HS-27A (cell line): Measurements from ENCODE around the gene EVL.

ENCODE experiments used
- DNase-seq: peaks from one replicate; pipeline ENCODE4 v3.0.0-alpha.2; 2012; ENCODE audit warnings: low read depth, missing footprints

Gene EVL

DNA sequence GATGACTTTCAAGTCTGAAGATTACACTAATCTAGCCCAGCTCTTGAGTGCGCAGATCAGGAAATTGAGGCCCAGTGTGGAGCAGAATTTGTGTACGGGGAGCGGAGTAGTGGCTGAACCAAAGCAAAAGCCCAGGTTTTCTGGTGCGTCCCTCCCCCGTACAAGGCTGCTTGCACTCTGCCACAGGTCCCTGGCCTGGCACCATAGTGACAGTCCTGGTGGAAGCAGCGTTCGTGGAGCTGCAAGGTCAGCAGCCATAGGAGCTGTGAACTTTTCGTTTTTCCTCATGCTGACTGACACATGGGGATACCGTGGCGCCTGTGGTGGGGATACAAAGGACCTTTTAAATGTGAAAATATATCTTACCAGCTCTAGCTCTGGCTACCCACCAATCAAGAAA is 1.7 kb downstream of the EVL start:
- DNase-seq: no peak

- DNase-seq: no peak
These were observed 2.3 kb downstream of the EVL start for GRCh38 chr14:100067481-100067880.

DNA sequence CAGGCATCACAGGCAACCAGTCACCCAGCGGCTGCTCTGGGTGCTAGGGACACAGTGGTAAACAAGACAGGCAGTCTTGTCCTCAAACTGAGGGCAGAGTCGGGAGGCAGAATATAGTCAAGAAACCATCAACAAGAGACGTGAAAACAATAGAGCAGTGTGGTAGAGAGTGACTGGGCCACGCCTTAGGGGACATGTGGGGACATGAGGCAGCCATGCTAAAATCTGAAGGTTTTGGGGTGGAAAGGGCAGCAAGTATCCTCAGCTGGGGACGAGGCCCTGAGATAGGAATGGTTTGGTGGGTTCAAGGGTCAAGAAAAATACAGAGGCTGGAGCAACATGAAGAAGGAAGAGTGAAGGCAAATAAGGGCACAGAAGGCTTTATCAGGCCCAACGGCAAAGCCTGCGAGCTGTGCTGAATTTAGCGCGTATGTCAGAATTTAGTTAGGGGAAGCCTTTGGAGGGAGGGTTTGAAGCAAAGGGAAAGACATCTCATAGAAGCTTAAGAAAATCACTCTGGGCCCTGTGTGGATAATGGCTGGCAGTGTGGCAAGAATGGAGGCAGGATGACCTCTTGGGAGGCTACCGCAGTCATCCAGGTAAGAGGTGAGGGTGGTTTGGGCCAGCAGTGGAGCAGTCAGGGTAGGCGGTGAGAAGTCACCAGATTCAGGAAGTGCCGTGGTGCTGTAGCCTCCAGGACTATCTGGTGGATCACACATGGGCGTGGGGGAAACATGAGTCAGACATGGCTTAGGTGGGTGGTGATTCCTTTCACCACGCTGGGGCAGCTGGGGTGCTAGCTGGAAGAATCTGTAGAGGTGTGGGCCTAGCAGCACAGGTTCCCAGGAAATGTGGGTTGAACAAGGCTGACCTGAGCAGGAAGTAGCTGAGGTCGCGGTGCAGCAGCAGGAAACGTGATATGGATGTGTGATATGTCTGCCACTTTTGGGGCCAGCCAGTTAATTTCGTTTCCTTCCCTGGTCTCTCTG is 3.0 kb downstream of the EVL start:
- DNase-seq: no peak

GRCh38 chr14:100069161-100069800 is 4.1 kb downstream of the EVL start:
- DNase-seq: no peak

DNA sequence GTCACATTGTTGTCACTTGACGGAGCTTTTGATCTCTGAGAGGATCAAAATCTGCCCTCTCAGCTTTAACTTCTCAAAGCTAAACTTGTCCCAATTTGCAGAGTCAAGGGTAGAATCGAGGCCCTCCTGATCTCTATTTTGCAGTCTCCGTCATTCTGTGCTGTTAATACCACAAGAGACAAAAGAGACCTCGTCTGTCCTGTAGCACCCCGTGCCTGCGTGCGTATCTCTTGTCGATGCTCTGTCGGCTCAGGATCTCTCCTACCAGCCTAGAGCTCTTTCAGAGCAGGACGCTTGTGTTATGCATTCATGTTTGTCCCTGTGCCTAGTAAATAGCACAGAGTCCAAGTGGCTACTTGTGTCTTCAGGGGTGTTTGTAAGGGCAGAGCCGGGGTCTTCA is 5.1 kb downstream of the EVL start:
- no peak for DNase-seq

GRCh38 chr14:100071545-100071944 is 6.3 kb downstream of the EVL start:
- no peak for DNase-seq

- no peak for DNase-seq
These were observed 7.6 kb downstream of the EVL start for GRCh38 chr14:100072783-100073346.

- DNase-seq: no peak
These were observed 8.6 kb downstream of the EVL start for GRCh38 chr14:100073576-100074430.

GRCh38 chr14:100074431-100075100 is 9.3 kb downstream of the EVL start:
- no peak for DNase-seq

DNA sequence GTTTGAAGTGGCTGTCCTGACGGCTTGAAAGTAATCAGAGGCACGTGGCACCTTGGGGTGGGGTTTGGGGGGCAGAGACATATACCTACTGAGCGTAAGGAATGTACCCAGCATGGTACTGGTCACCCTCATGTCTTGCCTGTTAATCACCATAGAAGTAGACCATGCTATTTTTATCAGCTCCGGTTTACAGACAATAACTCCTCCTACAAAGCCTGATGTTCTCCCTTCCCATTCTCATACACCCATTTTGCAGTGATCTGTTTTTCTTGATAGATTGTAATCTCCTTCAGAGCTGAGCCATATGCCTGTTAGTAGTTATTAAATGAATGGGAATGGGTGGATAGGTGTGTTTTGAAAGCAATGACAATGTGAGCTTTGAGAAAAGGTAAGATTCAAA is 10.5 kb downstream of the EVL start:
- no peak for DNase-seq

- no peak for DNase-seq
These were observed 10.9 kb downstream of the EVL start for GRCh38 chr14:100076133-100076532.

- DNase-seq: no peak
These were observed 11.4 kb downstream of the EVL start for GRCh38 chr14:100076606-100077005.

GRCh38 chr14:100077441-100077840 is 12.2 kb downstream of the EVL start:
- no peak for DNase-seq

DNA sequence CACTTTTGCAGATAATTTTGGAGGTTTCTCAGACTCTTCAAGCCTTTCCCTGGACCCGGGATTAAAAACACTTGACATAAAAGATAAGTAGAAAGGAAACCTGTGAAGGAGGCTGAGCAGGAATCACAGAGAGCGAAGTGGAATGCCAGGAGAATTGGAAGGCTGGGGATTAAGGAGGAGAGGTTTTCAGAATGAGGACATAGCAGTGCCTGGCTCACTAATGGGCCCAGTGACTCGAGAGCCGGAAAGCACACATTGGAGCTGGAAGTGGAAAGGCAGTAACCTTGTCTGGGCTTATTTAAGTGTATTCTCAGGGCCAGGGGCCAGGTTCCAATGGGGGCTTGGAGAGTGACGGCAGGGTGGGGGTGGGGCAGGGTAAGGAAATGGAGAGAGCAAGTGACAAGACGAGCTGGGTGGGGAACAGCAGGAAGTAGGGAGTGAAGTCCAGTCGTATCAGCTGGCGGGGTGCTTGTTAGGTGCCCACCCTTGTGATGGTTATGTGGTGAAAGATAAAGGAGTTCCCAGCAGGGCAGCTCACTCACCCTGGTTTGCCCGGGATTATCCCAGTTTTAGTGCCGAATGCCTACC is 13.1 kb downstream of the EVL start:
- no peak for DNase-seq

DNA sequence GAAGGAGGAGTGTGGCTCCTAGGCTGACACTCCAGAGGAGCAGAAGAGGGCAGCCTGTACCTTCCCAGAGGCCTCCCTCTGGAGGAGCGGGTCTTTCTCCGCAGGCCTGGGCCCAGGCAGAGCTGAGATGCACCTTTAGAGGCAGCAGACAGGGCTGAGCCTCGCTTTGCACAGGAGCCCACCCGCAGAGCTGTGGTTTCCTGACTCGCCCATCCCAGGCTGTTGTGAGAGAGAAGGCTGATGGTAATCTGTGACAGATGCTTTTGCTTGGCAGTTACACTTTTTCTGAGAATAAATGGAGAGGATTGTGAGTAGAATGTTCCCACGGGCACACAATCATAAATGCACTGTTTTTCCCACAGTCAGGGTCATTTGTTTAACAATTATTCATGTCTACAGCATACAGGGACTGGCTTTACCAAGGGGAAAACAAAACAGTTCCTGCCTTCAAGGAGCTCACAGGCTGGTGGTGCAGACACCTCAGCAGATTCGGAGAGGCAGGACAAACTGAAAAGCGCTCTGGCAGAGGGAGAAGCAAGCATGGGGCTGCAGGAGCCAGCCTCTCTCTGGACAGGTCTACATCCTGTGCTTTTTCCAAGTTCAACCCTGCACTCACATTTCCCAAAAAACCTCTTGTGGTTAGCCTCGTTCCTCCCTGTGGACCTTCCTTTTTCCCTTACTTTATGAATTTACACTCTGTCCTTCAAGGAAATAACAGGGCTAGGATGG is 13.9 kb downstream of the EVL start:
- no peak for DNase-seq

GRCh38 chr14:100079726-100080005 is 14.4 kb downstream of the EVL start:
- DNase-seq: no peak

- DNase-seq: no peak
These were observed 15.0 kb downstream of the EVL start for GRCh38 chr14:100080206-100080605.

- DNase-seq: no peak
These were observed 16.9 kb downstream of the EVL start for GRCh38 chr14:100081997-100082625.

DNA sequence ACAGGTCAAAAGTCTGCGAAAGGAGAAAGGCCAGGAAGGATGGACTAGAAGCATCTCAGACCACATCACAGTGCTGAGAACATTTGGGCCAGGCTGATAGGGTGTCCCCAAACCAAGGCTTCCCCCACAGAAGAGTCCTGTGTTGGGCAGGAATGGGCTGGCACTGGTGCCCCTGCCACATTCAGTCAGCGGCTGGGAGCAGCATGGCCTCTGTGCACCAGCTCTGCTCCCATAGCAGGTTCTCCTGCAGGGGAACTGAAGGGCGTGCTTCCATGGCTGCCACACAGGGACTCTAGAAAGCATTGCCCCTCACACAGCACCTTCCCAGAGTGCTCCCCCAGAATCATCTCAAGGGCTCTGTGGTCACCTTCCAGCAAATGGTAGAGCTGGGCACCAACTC is 17.5 kb downstream of the EVL start:
- no peak for DNase-seq

DNA sequence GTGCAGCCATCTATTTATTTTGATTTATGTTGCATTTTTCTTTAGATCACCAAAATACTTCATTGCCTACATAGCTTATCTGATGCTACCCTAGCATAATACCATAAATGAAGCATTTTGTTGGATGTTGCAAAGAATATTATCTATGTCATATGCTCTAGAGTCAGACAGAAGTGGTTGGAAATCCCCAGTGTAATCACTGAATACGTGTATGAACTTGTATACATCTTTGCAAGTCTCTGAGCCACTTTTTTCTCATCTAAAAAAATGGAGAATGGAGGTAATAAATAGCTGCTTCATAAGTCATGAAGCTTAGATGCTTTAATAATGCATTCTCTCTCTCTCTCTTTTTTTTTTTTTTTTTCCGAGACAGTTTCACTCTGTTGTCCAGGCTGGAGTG is 18.5 kb downstream of the EVL start:
- no peak for DNase-seq
